ENCODE measurements around the gene H2BW1.
A peak's percentile ranks its signal among the peaks of the same experiment; 100 is the strongest.
"Not testable (repeated sequence)": the region's sequence is repeated elsewhere in the genome, so short reads cannot be mapped to it uniquely, and the experiment has no call there.

H2BW1 gene

GRCh38 chrX:104013606-104014005 is at the start of gene H2BW1:
Gene H2BW1, minus strand, starts transcription at chrX:104013708. Its CDS starts 132 bp downstream, at chrX:104013576.
- FAIRE-seq (no peak), DNase-seq (ENCODE audit: insufficient read length, low spot score) (no peak)
- TF ChIP-seq POLR2A (IDR thresholded peaks at IDR 0.05; ENCODE audit: low read depth, low read length) = no peak

- not testable (repeated sequence) for FAIRE-seq; DNase-seq (ENCODE audit: insufficient read length, low spot score)
Observed at GRCh38 chrX:104062636-104063035, 49.1 kb upstream of the H2BW1 start.

GRCh38 chrX:104054956-104055355 is 41.4 kb upstream of the H2BW1 start:
- DNase-seq (ENCODE audit: insufficient read length, low spot score); FAIRE-seq: not testable (repeated sequence)

GRCh38 chrX:104047171-104047570 is 33.7 kb upstream of the H2BW1 start:
- no peak for FAIRE-seq

GRCh38 chrX:104045642-104046041 is 32.1 kb upstream of the H2BW1 start:
- no peak for DNase-seq (ENCODE audit: insufficient read length, low spot score)
- no peak for TF ChIP-seq POLR2A (IDR thresholded peaks at IDR 0.05; ENCODE audit: low read depth, low read length)
- no peak for FAIRE-seq

More at GRCh38 chrX:104047171-104047570, 33.7 kb upstream of the H2BW1 start:
- no peak for TF ChIP-seq POLR2A (IDR thresholded peaks at IDR 0.05; ENCODE audit: low read depth, low read length)
- DNase-seq (ENCODE audit: insufficient read length, low spot score) = no peak

GRCh38 chrX:104041003-104041402 is 27.5 kb upstream of the H2BW1 start:
- no peak for DNase-seq (ENCODE audit: insufficient read length, low spot score)
- FAIRE-seq = no peak
- TF ChIP-seq POLR2A (IDR thresholded peaks at IDR 0.05; ENCODE audit: low read depth, low read length) = no peak

- TF ChIP-seq POLR2A (IDR thresholded peaks at IDR 0.05; ENCODE audit: low read depth, low read length) = no peak
- DNase-seq (ENCODE audit: insufficient read length, low spot score) (no peak), FAIRE-seq (no peak)
Observed at GRCh38 chrX:104039689-104040505, 26.4 kb upstream of the H2BW1 start, which contains the start of gene H2BW2. Gene H2BW2, plus strand, starts transcription at chrX:104039956. Its CDS starts 39 bp downstream, at chrX:104039995.

GRCh38 chrX:104018126-104018525 is 4.6 kb upstream of the H2BW1 start:
- DNase-seq (ENCODE audit: insufficient read length, low spot score) = no peak
- TF ChIP-seq POLR2A (IDR thresholded peaks at IDR 0.05; ENCODE audit: low read depth, low read length) = no peak
- no peak for FAIRE-seq

GRCh38 chrX:104015576-104015975 is 2.1 kb upstream of the H2BW1 start:
- not testable (repeated sequence) for DNase-seq (ENCODE audit: insufficient read length, low spot score); FAIRE-seq

GRCh38 chrX:104013158-104013557 is 350 bp downstream of the H2BW1 start:
- DNase-seq (ENCODE audit: insufficient read length, low spot score) (no peak), FAIRE-seq (no peak)
- no peak for TF ChIP-seq POLR2A (IDR thresholded peaks at IDR 0.05; ENCODE audit: low read depth, low read length)

- no peak for DNase-seq (ENCODE audit: insufficient read length, low spot score)
- TF ChIP-seq POLR2A (IDR thresholded peaks at IDR 0.05; ENCODE audit: low read depth, low read length) = no peak
- FAIRE-seq = no peak
Observed at GRCh38 chrX:104008831-104009230, 4.7 kb downstream of the H2BW1 start.

- DNase-seq (ENCODE audit: insufficient read length, low spot score) (no peak), FAIRE-seq (no peak)
- no peak for TF ChIP-seq POLR2A (IDR thresholded peaks at IDR 0.05; ENCODE audit: low read depth, low read length)
Observed at GRCh38 chrX:103999234-103999633, 14.3 kb downstream of the H2BW1 start.

- not testable (repeated sequence) for DNase-seq (ENCODE audit: insufficient read length, low spot score); FAIRE-seq
Observed at GRCh38 chrX:103983508-103983907, 30.0 kb downstream of the H2BW1 start.

GRCh38 chrX:103962411-103963278 is 50.9 kb downstream of the H2BW1 start, which contains the start of gene TMSB15B:
Gene TMSB15B, plus strand, starts transcription at chrX:103962627.
- not testable (repeated sequence) for DNase-seq (ENCODE audit: insufficient read length, low spot score)
- peak; percentile 66 for FAIRE-seq
